ENCODE measurements around the gene GHSR.
"Not testable (repeated sequence)": the region's sequence is repeated elsewhere in the genome, so short reads cannot be mapped to it uniquely, and the experiment has no call there.

GHSR gene

GRCh38 chr3:172447611-172448579 lies at the start of gene GHSR:
TSS of gene GHSR (minus strand) at chr3:172448456. CDS start at chr3:172448413, 43 bp downstream.
- FAIRE-seq, result no peak

GRCh38 chr3:172490198-172490669 lies 42.0 kb upstream of the GHSR start:
- not testable (repeated sequence) for FAIRE-seq

- FAIRE-seq, result no peak
Measured at GRCh38 chr3:172478116-172478515, 29.9 kb upstream of the GHSR start.

- no peak for FAIRE-seq
Measured at GRCh38 chr3:172476347-172476746, 28.1 kb upstream of the GHSR start.

- FAIRE-seq, result no peak
Measured at GRCh38 chr3:172475703-172476102, 27.4 kb upstream of the GHSR start.

GRCh38 chr3:172471903-172472302 lies 23.6 kb upstream of the GHSR start:
- FAIRE-seq, result no peak

GRCh38 chr3:172470588-172470987 lies 22.3 kb upstream of the GHSR start:
- FAIRE-seq, result no peak

GRCh38 chr3:172467170-172467824 lies 19.0 kb upstream of the GHSR start:
- FAIRE-seq, result no peak

GRCh38 chr3:172466553-172467130 lies 18.4 kb upstream of the GHSR start:
- no peak for FAIRE-seq

- no peak for FAIRE-seq
Measured at GRCh38 chr3:172465281-172465680, 17.0 kb upstream of the GHSR start.

- no peak for FAIRE-seq
Measured at GRCh38 chr3:172464306-172464705, 16.1 kb upstream of the GHSR start.

- FAIRE-seq, result peak; percentile 14
Measured at GRCh38 chr3:172461530-172462138, 13.4 kb upstream of the GHSR start.

GRCh38 chr3:172456404-172456803 lies 8.1 kb upstream of the GHSR start:
- no peak for FAIRE-seq

- no peak for FAIRE-seq
Measured at GRCh38 chr3:172454180-172454579, 5.9 kb upstream of the GHSR start.

GRCh38 chr3:172449466-172450149 lies 1.4 kb upstream of the GHSR start:
- FAIRE-seq, result no peak

- FAIRE-seq, result no peak
Measured at GRCh38 chr3:172448661-172449465, 607 bp upstream of the GHSR start.

- FAIRE-seq, result no peak
Measured at GRCh38 chr3:172446198-172446597, 2.1 kb downstream of the GHSR start.

- no peak for FAIRE-seq
Measured at GRCh38 chr3:172444821-172445220, 3.4 kb downstream of the GHSR start.

GRCh38 chr3:172442606-172443005 lies 5.7 kb downstream of the GHSR start:
- FAIRE-seq, result no peak

- no peak for FAIRE-seq
Measured at GRCh38 chr3:172441581-172441980, 6.7 kb downstream of the GHSR start.

GRCh38 chr3:172438186-172438585 lies 10.1 kb downstream of the GHSR start:
- no peak for FAIRE-seq

All from colon (tissue), 2 donors.